GM18508 (cell line): ENCODE data around the gene RC3H2.
"Not testable (repeated sequence)": the region's sequence is repeated elsewhere in the genome, so short reads cannot be mapped to it uniquely, and the experiment has no call there.

Experiments used
- ATAC-seq: cut with Tn5 transposase; IDR thresholded peaks from one replicate; pipeline ENCODE4 v1.9.1; 2021; ENCODE audit warnings: moderate number of reproducible peaks; ENCODE audit not compliant: insufficient read depth, unreplicated experiment

Gene RC3H2

DNA sequence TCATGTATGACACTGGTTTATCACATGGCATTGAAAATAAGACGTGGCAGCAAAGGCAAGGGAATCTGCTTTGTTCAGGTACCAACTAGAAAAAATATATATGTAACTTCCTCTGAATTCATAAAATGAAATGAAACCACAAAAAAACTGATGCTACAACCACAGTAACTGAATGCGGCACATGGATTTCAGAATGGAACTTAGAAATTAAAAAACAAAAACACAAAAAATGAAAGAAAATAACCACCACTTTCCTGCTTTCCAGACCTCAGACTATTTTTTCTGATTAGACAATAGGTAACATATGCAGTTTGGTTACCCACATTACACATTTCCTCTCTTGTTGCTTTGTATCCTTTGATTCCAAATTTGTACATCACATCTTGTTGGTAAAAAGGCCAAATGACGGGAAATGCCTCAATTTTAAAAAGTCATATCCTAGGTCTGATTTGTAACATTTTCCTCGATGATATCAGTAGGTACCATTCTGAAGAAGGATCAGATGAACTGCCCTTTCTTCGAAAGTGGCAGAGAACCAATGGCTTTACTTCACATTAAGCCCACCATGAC, 58.7 kb downstream of the RC3H2 start:
- ATAC-seq = no peak

DNA sequence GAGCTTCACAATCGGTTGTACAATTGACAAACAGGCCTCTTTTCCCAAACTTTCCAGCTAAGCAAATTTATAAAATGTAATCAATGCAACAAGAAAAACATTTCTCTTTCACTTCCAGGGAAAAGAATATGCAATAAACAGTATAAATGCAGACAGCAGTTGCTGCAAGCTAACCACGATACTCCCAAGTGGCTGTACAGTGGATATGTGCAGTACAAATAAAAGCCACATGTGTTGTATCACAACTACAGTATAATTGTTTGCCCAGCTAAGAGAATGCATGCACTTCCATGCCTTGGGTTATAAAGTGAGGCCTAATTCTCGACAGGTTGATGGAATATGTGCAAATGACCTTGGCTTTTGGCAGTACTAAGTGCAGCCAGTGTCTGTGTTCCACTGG, 60.0 kb downstream of the RC3H2 start:
- no peak for ATAC-seq

DNA sequence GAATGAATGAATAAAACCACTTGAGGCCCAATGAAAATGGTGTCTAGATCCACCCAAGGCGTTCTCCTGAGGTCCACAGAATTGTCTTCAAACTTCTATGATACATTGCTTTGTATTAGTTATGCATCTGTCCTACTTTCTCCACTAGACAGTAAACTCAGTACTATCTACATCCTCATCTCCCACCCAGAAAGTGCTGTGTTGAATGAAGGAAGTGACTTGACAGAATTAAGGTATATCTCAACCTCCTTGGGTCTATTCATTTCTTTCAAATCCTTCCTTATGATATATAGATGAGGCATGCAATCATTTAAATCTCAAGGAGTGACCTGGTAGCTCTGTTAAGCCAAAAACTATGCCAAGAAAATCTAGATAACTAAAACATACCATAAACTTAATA, 61.0 kb downstream of the RC3H2 start:
- ATAC-seq = no peak

DNA sequence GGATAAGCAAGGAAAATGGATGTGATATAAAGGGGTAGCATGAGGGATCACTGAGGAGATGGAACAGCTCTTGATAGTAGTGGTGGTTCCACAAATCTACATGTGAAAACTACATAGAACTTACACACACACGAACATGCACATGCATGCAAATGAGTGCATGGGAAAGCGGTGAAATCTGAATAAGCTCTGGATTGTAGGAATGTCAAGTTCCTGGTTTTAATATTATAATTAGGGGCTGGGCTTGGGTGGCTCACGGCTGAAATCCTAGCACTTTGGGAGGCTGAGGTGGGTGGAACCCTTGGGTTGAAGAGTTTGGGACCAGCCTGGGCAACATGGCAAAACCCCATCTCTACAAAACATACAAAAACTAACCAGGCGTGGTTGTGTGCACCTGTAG, 63.7 kb downstream of the RC3H2 start:
- no peak for ATAC-seq

DNA sequence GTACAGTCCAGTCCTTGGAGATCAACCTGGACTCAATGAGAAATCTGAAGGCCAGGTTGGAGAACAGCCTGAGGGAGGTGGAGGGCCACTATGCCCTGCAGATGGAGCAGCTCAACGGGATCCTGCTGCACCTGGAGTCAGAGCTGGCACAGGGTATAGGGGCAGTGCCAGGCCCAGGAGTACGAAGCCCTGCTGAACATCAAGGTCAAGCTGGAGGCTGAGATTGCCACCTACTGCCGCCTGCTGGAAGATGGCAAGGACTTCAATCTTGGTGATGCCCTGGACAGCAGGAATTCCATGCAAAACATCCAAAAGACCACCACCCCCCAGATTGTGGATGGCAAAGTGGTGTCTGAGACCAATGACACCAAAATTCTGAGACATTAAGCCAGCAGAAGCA, 66.7 kb downstream of the RC3H2 start:
- ATAC-seq = not testable (repeated sequence)

DNA sequence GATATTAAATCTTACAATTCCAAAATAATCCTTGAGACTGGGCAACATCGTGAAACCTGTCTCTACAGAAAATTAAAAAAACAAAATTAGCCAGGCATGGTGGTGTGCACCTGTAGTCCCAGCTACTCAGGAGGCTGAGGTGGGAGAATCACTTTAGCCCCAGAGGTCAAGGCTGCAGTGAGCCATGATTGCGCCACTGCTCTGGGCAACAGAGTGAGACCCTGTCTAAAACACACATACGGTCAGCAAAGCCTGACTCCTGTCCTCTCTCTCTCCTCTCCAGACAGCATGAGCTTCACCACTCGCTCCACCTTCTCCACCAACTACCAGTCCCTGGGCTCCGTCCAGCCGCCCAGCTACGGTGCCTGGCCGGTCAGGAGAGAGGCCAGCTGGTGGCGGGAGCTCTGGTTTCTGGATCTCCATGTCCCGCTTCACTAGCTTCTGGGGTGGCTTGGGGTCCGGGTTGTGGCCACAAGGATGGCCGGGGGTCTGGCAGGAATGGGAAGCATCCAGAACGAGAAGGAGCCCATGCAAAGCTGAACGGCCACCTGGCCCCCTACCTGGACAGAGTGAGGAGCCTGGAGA, 67.8 kb downstream of the RC3H2 start:
- no peak for ATAC-seq

DNA sequence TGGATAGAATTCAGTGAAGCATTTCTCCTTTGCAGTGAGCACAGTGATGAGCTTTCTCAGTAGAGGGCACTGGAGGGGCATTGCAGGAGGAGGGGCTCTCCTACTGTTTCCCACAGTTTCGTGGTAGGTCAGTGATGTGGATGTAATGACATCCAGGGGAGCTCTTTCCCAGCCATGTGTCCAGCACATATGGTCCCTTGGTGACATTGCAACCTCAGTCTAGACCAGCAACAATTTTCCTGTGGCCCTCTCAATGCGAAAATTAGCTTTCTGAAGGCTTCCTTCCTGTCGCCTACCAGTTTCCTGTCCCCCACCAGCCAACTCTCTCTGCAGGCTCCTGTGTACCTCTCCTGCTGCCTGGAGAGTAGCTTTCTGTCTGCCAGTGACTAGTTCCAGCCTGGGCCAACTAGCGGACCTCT, 69.8 kb downstream of the RC3H2 start:
- no peak for ATAC-seq

DNA sequence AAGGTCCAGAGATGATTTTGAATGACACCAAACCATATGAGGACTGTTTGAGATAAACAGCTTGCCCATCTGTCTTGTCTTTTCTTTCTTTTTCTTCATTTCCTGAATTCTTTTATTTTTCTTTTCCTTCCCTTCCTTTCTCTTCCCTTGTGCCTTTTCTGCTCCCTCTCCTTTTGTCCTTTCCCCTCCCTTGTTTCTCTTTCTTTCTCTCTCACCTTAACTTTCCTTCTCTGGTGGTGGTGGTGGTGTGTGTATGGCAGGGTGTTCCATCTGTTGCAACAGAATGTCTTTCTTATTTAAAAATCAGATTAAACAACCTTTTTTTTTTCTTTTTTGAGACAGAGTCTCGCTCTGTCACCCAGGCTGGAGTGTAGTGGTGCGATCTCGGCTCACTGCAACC, 73.0 kb downstream of the RC3H2 start:
- no peak for ATAC-seq

DNA sequence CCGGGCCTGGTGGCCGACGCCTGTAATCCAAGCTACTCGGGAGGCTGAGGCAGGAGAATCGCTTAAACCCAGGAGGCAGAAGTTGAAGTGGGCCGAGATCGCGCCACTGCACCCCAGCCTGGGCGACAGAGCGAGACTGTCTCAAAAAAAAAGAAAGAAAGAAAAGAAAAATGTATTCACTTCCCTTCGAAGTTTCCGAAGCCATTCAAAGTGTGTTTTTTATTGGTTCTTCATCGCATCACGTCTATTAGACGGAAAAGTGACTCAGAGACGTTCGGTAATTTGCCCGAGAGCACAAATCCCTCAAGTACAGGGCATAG, 76.2 kb downstream of the RC3H2 start:
- not testable (repeated sequence) for ATAC-seq

DNA sequence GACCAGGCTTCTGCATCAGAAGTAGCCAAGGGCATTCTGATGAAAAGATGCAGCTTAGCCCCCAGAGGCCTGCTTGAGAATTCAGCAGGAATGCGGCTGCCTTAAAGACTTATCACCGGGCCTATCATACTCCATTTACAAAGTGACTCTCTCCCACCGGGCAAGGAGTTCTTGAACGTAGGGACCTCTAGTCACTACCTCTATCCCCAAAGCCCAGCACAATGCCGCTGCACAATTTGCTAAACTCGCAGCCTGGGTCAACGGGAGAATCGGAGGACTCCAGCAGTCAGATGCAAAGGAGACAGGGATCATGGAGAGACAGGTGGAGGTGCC, 77.4 kb downstream of the RC3H2 start:
- ATAC-seq = no peak

DNA sequence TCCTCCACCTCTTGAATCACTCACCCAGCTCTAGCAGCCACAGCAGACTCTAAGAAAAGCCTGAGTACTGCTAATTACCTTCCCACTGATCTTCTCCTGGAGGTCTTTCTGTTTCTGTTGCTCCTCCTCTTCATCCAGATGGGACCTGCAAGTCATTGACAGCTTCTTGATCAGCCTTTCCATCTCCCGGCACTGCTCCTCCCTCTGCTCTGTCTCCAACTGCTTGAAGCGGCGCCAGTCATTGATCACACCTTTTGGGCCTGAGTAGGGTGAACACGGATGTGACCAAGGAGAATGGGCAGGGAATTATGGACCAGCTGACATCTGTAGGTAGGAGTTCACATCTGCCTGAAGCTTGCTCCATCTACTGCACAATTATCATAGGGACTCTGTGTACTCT, 82.2 kb downstream of the RC3H2 start:
- ATAC-seq = no peak

DNA sequence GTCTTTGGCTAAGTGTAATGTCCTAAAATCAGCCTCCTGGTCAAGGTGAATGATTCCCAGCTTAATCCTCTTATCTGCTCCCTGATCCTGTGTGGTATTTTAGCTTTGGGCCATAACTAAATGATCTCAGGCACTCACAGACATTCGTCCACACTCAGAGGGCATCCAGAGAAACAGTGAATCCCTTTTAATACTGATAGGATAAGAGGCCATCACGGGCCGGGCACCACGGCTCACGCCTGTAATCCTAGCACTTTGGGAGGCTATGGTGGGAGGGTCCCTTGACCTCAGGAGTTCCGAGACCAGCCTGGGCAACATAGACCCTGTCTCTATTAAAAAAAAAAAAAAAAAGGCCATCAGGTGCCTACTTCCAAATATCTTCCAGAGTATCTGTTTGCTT, 83.1 kb downstream of the RC3H2 start:
- no peak for ATAC-seq

DNA sequence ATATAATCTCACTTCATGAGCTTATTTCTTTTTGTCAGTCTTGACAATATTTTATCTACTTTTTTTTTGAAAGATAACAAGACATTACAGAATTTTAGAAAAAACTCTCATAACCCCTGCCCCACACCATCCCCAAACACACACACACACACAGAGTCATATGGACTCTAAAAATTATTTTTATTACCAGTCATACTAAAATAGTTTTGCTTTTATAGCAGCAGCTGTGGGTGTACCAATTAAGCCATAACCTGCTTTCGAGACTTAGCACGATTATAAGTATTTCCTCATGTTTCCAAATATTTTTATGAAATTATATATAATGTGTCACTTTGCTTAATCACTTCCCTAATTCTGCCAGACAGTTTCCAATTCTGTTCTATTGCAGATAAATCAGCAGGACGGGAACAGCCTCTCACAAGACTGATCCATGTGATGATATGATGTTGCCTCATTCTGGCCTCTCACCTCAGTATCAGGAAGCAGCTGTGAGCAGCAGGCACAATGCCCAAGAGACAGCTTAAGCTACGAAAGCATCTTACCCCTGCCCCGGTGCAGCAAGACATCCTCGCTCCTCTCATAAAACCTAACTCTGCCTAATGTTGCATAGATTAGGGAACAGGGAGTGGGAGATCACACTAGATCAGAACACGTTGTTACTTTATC, 83.7 kb downstream of the RC3H2 start:
- no peak for ATAC-seq

DNA sequence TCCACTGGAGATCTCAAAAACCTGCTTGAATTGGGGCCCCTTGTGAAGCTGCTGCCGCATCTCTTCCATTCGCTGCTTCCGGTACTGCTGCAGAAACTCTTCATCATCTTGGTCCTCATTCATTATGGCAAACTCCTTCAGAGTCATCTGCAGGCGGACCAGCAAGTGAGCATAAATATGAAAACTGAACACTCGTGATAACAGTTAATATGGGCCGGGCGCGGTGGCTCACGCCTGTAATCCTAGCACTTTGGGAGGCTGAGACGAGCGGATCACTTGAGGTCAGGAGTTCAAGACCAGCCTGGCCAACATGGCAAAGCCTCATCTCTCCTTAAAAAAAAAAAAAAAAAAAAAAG, 84.7 kb downstream of the RC3H2 start:
- ATAC-seq = no peak

DNA sequence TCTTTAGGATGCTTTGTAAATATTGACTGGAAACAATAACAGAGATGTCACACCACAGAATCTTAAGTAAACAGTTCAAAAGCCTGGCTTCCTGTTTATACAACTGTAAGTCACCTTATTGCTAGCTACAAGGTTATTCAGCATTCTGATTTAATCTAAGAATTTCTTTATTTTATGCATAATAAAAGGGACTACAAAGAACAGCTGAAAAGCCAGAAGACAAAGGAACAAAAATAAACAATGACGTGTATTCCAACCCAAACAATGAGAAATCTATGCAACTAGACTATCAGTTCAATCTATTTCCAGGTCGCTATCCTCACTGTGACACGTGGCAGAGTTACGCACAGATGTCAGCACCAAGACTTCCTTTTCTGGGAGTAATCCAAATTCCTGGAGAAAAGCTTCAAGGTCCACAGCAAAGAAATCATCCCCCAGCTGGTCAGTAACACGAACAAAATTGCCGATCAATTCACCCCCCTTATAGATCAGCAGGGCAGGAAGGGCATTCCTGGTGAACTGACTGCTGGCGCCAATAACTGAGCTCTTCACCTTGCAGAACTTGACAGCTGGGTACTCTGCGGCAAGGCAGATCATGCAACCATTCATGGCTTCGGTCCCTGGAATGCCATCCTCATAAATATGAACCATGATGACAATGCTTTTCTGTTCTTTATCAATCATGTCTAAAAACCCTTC, 85.2 kb downstream of the RC3H2 start:
- ATAC-seq = no peak

DNA sequence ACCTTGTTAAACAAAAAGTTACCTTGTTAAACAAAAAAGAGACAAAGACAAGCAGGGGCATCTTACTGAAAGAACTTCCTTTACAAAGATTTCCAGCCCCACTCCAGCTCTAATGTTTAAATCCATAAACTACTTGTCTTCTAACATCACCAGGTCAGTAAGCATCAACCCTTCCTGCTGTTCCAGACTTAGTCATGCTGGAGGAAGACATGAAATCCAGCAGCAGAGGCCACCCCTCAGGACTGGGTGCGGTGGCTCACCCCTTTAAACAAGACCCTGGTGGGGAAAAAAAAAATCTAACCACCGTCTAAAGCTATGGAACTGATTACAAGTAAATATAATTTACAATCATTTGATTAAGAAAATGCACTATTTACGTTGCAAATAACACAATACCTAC, 85.8 kb downstream of the RC3H2 start:
- ATAC-seq = no peak

DNA sequence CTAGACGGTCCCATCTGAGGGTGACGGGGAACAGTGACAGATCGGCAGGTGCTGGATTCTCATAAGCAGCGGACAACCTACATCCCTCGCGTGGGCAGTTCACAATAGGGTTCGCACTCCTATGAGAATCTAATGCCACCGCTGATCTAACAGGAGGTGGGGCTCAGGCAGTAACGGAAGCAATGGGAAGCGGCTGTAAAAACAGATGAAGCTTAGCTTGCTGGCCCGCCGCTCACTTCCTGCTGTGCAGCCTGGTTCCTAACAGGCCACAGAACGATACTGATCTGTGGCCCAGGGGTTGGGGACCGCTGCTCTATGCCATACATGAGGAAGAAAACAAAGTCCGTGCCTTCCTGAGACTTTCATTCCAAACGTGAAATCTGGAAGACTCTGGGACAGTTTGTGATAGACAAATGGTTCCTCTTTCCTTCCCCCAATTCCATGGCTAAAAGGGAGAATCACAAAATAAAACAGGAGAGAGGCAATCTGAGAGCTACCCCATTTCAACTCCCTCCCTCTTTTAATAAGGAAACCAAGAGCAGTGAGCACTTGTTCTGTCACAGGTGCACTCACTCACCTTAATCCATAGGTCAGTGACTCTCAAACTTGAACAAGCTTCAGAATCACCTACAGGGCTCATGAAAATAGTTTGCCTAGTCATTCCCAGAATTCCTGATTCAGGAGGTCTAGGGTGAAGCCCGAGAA, 88.8 kb downstream of the RC3H2 start:
- ATAC-seq = no peak

DNA sequence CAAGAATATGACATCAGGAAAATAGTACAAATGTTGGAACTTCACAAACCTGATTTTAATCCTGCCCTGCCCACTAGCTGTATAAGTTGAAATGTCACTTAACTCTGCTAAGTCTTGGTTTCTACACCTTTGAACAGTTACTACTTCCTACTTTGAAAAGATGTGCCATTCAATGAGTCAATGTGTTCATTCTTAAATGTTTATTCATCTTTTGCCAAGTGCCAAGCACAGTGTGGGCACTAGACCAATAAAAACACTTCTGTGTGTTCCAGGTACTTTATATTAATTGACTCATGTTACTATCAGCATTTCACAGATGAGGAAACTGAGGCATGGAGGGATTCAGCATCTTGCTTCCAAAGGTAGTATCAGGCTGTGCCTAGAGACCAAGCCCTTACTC, 89.6 kb downstream of the RC3H2 start:
- ATAC-seq = no peak

DNA sequence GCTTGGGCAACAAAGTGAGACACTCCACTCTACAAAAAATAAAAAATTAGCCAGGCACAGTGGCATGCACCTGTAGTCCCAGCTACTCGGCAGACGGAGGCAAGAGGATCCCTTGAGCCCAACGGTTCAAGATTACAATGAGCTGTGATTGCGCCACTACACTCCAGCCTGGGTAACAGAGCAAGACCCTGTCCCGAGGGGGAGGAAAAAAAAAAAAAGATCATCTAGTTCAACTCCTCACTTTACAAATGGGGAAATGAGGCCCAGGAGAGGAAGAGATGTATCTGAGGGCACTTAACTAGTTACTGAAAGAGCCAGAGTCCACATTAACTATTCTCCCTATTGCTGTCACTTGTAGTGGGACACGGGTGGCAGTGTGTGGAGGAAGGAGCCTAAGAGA, 90.6 kb downstream of the RC3H2 start:
- no peak for ATAC-seq

DNA sequence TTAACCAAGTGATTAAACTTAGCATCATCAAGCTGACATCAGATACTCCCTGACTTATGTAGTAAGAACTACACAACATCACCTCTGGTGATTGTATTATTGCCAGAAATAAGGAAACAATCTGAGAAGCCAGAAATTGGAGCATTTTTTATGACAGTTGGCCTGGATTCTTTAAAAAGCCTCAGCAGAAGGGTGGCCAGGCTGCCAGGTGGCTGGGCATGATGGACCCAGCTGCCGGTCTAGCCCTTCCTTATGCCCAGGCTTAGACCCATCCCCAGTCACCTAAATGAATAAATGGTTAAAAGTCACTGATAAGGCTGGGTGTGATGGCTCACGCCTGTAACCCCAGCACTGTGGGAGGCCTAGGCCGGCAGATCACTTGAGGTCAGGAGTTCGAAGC, 92.4 kb downstream of the RC3H2 start:
- ATAC-seq = no peak

DNA sequence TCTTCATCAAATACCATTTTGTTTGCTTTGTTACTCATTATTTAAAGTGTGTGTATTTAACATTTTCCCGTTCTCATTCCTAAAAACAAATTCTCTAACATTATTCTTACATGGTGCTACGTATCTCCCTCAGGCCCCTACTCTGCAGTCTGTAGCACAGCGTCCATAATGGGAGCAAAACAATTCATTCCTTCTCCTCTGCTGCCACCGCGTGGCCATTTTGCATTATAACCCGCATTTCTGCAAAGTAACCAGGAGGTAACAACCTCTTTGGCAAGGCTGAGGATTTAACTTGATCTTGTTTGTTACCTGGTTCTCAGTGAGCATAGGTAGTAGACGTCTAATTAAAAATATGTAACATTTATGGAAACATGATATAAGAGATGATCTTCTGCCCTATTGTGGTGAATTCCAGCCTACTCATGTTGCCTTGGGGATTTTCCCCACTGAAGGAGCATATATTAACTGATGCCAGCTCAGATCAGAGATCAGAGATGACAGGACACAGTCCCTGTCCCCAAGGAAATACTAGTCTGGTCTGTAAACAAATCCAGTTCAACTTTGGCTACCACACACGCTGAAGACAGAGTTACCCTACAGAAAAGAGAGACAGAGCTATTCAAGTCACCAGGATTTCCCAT, 94.7 kb downstream of the RC3H2 start:
- no peak for ATAC-seq
